Subcutaneous abdominal adipose tissue (tissue), 5 donors: ENCODE data around the gene HOXB2.

Experiments used
- H3K27ac ChIP-seq: one replicate; pipeline ENCODE4 v1.7.0; 2013; ENCODE audit warnings: low read depth, mild to moderate bottlenecking, inconsistent platforms, low read length, moderate library complexity
- H3K27me3 ChIP-seq, 5 donors: one replicate each; pipeline ENCODE4 v1.7.0; 2013; ENCODE audit warnings: low read length in 5 of 5, inconsistent platforms in 1 of 5; ENCODE audit not compliant: control insufficient read depth in 5 of 5, insufficient read depth in 4 of 5
- H3K36me3 ChIP-seq, 5 donors: one replicate each; pipeline ENCODE4 v1.7.0; 2013; ENCODE audit warnings: low read length in 5 of 5; ENCODE audit not compliant: control insufficient read depth in 5 of 5, insufficient read depth in 5 of 5
- H3K4me1 ChIP-seq, 5 donors: one replicate each; pipeline ENCODE4 v1.7.0; 2013; ENCODE audit warnings: low read length in 5 of 5, mild to moderate bottlenecking in 3 of 5, moderate library complexity in 1 of 5; ENCODE audit not compliant: control insufficient read depth in 5 of 5, insufficient read depth in 5 of 5
- H3K4me3 ChIP-seq, 5 donors: one replicate each; pipeline ENCODE4 v1.7.0; 2013; ENCODE audit warnings: low read length in 5 of 5, low read depth in 1 of 5
- H3K9ac ChIP-seq, 5 donors: one replicate each; pipeline ENCODE4 v1.7.0; 2013; ENCODE audit warnings: low read length in 5 of 5, mild to moderate bottlenecking in 4 of 5, moderate library complexity in 3 of 5
- H3K9me3 ChIP-seq, 5 donors: one replicate each; pipeline ENCODE4 v1.7.0; 2013; ENCODE audit warnings: low read length in 5 of 5; ENCODE audit not compliant: control insufficient read depth in 5 of 5
- donor health status: healthy.
- donor health status: healthy.
- donor health status: healthy.
- donor health status: healthy.
- donor health status: healthy.

HOXB2 gene

DNA sequence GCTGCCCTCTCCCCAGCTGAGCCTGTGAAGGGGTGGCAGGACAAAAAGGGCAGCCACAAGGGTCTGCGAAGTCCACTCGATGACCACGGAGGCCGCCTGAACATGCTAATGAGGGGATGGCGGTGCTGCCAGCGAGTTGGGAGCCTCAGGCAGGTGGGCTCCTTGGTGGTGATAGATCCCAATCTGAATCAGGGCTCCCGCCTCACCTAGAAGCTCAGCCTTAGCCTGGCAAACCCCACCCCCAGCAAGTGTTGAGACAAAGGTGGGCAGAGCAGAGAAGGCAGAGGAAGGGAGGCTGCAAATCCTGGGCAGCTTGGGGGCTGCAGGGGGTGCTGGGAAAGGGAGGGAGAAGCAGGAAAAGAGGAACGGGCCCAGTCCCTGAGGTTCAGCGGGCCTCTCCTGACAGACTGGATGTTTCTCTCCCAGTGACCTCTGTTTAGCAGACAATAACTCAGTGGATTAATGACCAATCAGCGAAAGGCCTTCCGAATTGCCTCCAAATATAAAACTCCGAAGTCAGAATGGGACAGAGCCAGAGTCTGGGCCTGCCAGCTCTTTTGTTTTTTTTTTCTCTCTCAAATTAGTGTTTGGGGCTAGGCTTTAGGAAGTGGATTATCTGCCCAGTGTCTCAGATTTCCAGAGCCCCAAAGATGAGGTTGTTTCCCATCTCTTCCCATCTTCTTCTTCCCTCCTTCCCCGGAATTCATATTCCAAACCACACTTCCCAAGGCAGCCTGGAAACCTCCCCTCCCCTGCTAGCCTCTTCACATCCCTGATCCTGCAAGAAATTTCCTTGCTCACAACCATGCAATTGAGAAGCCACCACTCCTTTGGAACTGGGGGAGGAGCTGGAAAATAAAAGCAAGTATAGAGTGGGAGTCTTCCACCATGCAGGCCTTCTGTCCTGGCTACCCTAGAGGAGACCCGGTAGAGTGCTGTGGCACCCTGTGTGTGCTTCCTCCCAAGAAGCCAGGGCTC, 15.2 kb upstream of the HOXB2 start:
- no peak overlapping the region for H3K4me3 ChIP-seq
- peak overlapping the region in 4 of 5 donors; percentile 9 to 43 (median 39) for H3K9ac ChIP-seq
- H3K27me3 ChIP-seq: no peaks in the 10 kb centered on the region
- H3K9me3 ChIP-seq: no peaks in the 10 kb centered on the region
- peaks cover 0 to 3% (median 0%) of the 10 kb centered on the region in 5 donors for H3K36me3 ChIP-seq
- peak overlapping the region; percentile 81 for H3K27ac ChIP-seq
- H3K4me1 ChIP-seq: peaks cover 17 to 88% (median 76%) of the 10 kb centered on the region in 5 donors

DNA sequence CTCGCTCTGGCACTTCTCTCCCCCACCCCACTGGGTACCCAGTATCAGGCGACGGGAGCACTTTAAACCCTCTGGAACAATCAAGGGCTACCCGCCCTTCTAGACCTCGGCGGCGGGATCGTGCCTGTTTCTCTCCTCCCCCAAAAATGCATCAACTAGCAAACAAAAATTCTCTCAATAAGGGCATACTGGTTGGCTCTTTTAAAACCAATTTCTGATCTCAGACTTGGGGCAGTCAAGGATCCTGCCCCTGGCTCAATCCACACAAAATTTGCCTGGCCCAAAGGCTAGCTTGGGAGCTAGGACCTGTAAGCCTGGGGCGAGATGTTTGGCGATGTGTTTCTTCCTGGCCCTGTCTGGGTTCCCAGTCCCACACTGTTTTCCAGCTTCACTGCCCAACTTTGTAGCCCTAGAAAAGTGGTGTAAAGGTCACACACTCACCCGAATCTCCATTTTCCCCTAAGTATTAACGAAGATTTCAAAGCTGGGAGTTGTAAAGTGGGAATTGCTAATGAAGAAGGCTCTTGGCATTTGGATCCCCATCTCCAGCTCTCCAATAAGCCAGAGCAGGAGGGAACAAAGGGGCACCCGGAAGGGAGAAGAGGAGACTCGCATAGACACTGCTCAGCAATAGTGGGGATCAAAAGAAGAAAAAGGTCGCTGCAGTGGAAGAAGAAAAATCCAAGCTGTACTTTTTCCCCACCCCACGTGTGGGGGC, 14.4 kb upstream of the HOXB2 start:
- Histone ChIP-seq H3K9ac (peak overlapping the region in 4 of 5 donors; percentile 9 to 44 (median 39)), H3K4me3 (no peak overlapping the region), H3K27ac (peak overlapping the region; percentile 81), H3K36me3 (peaks cover 0 to 7% (median 0%) of the 10 kb centered on the region in 5 donors), H3K27me3 (no peaks in the 10 kb centered on the region), H3K4me1 (peaks cover 15 to 87% (median 77%) of the 10 kb centered on the region in 5 donors), H3K9me3 (no peaks in the 10 kb centered on the region)

DNA sequence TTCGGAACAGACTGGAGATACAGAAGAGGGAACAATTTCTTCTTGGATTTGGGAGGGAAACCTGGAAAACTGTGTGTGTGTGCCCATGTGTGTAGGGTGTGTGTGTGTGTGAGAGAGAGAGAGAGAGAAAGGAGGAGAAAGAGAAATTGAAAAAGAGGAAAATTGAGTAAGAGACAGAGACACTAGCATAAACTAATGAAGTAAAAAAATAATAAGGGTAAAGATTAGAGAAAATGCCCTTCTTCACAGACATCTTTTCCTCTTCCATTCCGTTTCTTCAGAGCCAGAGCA, 13.9 kb upstream of the HOXB2 start:
- Histone ChIP-seq H3K9me3 (no peaks in the 10 kb centered on the region), H3K4me1 (peaks cover 15 to 89% (median 79%) of the 10 kb centered on the region in 5 donors)

DNA sequence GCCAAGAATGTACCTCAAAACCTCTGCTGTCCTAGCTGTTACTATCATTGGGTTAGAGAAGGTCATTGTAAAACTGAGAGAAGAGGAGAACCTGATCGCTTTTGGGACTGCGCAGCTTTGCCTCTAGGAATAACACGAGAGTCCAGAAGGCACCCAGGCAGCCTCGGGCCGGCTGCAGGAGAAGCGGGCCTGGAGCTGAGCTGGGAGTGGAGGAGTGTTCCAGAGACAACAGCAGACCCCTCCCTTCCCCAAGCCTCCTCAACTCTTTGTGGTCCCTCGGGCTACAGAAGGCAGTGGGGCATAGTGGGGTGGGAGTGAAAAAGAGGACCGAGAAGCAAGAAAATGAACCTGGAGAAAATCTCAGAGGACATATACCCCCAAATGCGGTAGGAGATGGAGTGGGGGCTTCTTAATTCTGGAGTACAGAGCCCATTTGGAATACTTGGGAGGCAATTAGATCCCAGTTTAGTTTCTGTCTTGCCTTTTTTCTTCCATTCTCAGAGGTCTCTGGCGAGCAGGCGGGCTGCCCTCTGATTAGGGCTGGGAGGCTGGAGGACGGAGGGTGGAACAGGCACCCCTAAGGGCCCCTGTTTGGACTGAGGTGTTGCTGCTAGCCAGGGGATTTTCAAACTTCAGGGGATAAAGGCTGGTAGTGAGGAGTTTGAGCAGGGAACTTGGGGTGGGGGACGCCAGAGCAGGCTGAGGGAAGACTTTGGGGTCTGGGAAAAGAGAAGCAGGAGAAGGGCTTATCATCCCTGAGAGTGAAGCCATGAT, 13.3 kb upstream of the HOXB2 start:
- Histone ChIP-seq H3K27me3 (no peaks in the 10 kb centered on the region), H3K36me3 (peaks cover 0 to 8% (median 0%) of the 10 kb centered on the region in 5 donors), H3K4me3 (no peak overlapping the region)

More for the DNA sequence above, 13.9 kb upstream of the HOXB2 start:
- Histone ChIP-seq H3K36me3 (peaks cover 0 to 8% (median 0%) of the 10 kb centered on the region in 5 donors), H3K9ac (peak overlapping the region in 3 of 5 donors; percentile 9 to 44 (median 35)), H3K4me3 (no peak overlapping the region), H3K27me3 (no peaks in the 10 kb centered on the region), H3K27ac (peak overlapping the region; percentile 81)

DNA sequence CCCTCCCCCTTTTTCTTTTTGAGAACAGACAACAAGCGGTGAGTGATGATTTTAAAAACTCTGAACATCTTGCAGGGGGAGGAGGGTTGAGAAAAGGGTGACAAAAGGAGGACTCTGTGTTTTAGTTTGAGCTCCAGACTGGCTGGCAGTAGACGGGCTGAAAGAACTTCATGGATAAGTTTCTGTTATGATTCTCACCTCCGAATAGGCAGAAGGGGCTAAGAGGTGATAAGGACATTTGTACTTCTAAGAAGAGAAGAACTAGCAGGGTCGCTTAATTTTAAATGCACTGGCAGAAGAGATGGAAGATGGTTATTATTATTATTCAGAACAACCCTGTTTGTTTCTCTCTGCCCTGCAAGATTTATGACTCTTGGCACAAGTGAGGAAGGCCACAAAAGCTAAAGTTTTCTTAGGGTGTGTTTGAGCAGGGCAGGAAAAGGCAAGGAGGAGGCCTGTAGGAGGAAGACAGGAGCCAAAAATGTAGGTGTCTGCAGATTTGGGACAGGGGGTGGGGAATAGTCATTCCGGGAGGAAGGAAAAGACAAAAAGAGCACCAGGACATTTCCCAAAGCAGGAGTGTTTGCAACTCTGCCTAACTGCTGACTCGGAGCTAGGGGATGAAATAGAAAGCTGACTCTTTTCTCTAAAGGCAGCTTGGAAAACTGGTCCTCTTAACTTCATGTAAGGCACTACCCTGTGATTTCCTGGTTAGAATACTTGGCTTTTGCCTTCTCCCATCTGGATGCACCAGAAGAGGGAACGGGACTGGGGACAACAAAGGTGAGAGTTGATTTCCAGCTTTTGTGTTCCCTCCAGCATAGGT, 11.9 kb upstream of the HOXB2 start:
- H3K4me1 ChIP-seq: peaks cover 16 to 83% (median 76%) of the 10 kb centered on the region in 5 donors
- H3K36me3 ChIP-seq: peaks cover 0 to 13% (median 5%) of the 10 kb centered on the region in 5 donors
- no peaks in the 10 kb centered on the region for H3K27me3 ChIP-seq
- peak overlapping the region; percentile 81 for H3K27ac ChIP-seq
- H3K9me3 ChIP-seq: no peaks in the 10 kb centered on the region
- peak overlapping the region in 3 of 5 donors; percentile 0 to 39 (median 16) for H3K9ac ChIP-seq
- H3K4me3 ChIP-seq: no peak overlapping the region

More for the DNA sequence above, 13.3 kb upstream of the HOXB2 start:
- H3K27ac ChIP-seq: peak overlapping the region; percentile 81
- peaks cover 11 to 87% (median 78%) of the 10 kb centered on the region in 5 donors for H3K4me1 ChIP-seq
- H3K9ac ChIP-seq: peak overlapping the region in 2 of 5 donors; percentile 1 to 44
- no peaks in the 10 kb centered on the region for H3K9me3 ChIP-seq

DNA sequence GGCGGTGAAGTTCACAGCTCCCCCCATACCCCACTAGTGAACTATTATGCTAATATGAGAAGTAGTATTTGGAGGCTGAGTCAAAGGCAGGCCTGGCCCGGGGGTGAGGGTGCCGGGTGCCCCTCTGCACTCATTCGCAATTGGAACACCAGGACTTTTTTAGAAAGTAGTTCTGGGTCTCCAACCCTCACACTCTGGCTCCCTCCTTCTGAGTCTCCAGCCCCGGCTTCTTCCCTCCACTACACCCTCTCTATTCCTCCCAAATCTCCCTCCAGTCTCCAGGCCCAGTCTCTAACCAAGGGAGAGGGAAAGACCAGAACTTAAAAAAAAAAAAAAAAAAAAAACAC, 11.3 kb upstream of the HOXB2 start:
- Histone ChIP-seq H3K36me3 (peaks cover 0 to 15% (median 8%) of the 10 kb centered on the region in 5 donors), H3K9me3 (no peaks in the 10 kb centered on the region), H3K4me1 (peaks cover 16 to 80% (median 71%) of the 10 kb centered on the region in 5 donors), H3K27me3 (no peaks in the 10 kb centered on the region), H3K27ac (peak overlapping the region; percentile 40), H3K4me3 (no peak overlapping the region), H3K9ac (peak overlapping the region in 1 of 5 donors; percentile 39)

DNA sequence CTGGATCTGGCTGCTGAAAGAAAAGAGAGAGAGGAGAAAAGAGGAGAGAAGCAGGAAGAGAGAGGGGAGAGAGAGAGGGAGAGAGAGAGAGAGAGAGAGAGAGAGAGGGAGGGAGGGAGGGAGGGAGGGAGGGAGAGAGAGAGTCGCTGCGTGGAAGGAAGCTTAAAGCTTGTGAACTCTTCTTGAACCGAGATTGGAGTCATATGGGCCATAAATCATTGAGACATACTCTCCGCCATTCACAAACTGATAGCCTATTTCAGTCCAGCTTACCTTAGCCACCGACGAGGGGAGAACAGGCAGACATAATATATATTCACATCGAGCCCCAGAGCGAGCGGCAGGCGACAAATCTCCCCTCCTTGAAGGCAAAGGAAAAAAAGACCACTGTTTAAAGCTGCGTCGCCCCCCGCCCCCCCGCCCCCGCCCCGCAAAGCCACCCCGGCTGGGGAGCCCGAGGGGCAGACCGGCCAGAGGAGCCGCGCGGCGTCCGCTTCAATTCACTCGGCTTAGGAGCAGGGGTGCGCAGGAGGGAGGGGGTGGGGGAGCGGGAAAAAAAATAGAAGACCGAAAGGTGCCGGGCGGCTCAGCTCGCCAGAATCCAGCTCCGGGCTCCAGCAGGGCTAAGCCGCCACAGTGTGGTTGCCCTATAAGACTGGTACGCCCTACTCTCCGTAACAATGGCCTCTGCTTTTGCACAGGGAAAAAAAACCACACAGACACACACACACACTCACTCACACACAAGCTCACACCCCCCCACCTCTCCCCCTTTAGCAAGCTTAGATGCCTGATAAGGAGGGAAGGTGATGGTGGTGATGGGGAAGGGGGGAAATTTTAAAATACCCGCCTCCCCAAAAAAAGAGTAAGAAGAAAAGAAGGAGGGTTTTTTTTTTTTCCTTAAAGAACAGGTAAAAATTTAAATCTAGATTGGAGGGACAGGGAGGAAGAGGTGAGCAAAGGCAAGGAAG, 10.6 kb upstream of the HOXB2 start:
- peak overlapping the region in 4 of 5 donors; percentile 48 to 63 (median 52) for H3K4me3 ChIP-seq
- no peaks in the 10 kb centered on the region for H3K9me3 ChIP-seq
- H3K27ac ChIP-seq: peak overlapping the region; percentile 79
- H3K9ac ChIP-seq: peak overlapping the region in 1 of 5 donors; percentile 52
- peaks cover 0 to 18% (median 11%) of the 10 kb centered on the region in 5 donors for H3K36me3 ChIP-seq
- H3K4me1 ChIP-seq: peaks cover 16 to 78% (median 68%) of the 10 kb centered on the region in 5 donors
- no peaks in the 10 kb centered on the region for H3K27me3 ChIP-seq

DNA sequence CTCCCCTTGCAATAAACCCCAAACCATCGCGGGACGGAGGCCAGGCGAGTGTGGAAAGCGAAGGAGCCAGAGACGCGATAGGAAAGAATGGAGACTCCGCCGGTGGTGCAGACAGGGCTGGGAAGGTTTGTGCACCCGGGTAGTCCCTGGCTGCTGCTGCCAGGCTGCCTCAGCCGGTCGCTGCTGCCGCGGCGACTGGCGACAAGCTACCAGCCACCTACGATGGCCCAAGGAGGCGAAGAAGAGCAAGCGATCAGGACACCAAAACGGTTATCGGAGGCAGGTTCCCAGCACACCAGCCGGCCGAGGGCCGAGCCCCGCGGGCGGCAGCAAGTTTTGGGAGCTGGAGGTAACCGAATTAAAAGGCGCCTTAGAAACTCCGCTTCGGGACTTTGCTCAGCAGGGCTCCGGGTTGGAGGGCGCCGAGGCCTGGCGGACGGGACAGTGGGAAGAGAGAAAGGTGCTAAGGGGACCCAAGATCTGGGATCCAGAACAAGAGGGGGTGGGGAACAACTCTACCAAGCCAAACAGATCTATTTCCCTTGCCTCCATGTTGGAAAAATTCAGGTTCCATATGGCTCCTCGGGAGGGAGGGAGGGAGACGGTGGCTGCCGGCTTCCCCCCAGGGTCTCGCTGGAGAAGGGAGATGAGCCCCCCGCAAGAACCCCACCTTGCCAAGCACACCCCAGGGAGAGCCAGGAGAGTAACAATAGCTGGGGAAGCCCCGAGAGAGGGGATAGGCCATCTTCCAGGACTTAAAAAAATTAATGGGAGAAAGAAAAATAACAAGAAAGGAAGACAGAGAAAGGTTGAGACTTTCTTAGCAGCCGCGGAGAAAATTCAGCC, 9.7 kb upstream of the HOXB2 start:
- peaks cover 16 to 70% (median 59%) of the 10 kb centered on the region in 5 donors for H3K4me1 ChIP-seq
- peaks cover 0 to 27% (median 20%) of the 10 kb centered on the region in 5 donors for H3K36me3 ChIP-seq
- H3K27me3 ChIP-seq: no peaks in the 10 kb centered on the region
- H3K9ac ChIP-seq: peak overlapping the region in 3 of 5 donors; percentile 30 to 65 (median 52)
- peak overlapping the region; percentile 79 for H3K27ac ChIP-seq
- no peaks in the 10 kb centered on the region for H3K9me3 ChIP-seq
- peak overlapping the region; percentile 6 to 63 (median 48) for H3K4me3 ChIP-seq
